Measurements from ENCODE around the gene SH3RF3. TPM values are rescaled to one million over a fixed set of nuclear protein-coding genes. Genes with fewer than 3 reads are reported as not detected.

SH3RF3 gene
- total RNA-seq, 1 experiment from 2014 or later: not detected

- DNase-seq (ENCODE audit: low read depth, low spot score): no peak
- Histone ChIP-seq H3K4me1 (ENCODE audit: control insufficient read depth in 1 of 2, insufficient read depth in 2 of 2, low read length in 2 of 2) (no peaks in the 10 kb centered on the region; a peak in 1 of 4 replicates), H4K20me1 (ENCODE audit: insufficient read depth) (no peaks in the 10 kb centered on the region), H3K79me2 (ENCODE audit: insufficient read depth, low read length) (no peaks in the 10 kb centered on the region), H3K27me3 (ENCODE audit: insufficient read depth, low read length) (peaks cover 18% of the 10 kb centered on the region), H3K27ac (ENCODE audit: low read depth, low read length) (no peak overlapping the region), H3K36me3 (ENCODE audit: control insufficient read depth in 1 of 2, insufficient read depth in 2 of 2, low read length in 2 of 2) (no peaks in the 10 kb centered on the region), H3K9me2 (ENCODE audit: insufficient read depth) (no peaks in the 10 kb centered on the region), H3K4me3 (replicated peaks in 1 of 2; ENCODE audit: low read depth in 1 of 2, low read length in 2 of 2) (no peak overlapping the region), H2AFZ (ENCODE audit: low read depth, low read length, poor library complexity, severe bottlenecking) (no peak overlapping the region), H3K4me2 (ENCODE audit: low read length) (no peak overlapping the region), H3K9ac (ENCODE audit: low read length) (no peak overlapping the region), H3K9me3 (ENCODE audit: control insufficient read depth in 1 of 2, insufficient read depth in 1 of 2, low read depth in 1 of 2, low read length in 2 of 2) (no peaks in the 10 kb centered on the region)
- BruUV-seq (replicated peaks): no TSS peak
- CTCF ChIA-PET: no interaction called here
- TF ChIP-seq ZBTB33 (IDR thresholded peaks at IDR 0.05; ENCODE audit: extremely low read depth, insufficient replicate concordance, low read length) (no peak), POLR2A (IDR thresholded peaks at IDR 0.05; ENCODE audit: borderline replicate concordance, extremely low read depth, insufficient read depth, insufficient read length) (no peak), SRF (IDR thresholded peaks at IDR 0.05; ENCODE audit: low read depth) (no peak), ELF1 (IDR thresholded peaks at IDR 0.05; ENCODE audit: borderline replicate concordance, low read depth) (no peak), FOSL1 (IDR thresholded peaks at IDR 0.05; ENCODE audit: low read depth) (no peak), EZH2phosphoT487 (IDR thresholded peaks at IDR 0.05; ENCODE audit: borderline replicate concordance) (no peak), MAX (IDR thresholded peaks at IDR 0.05) (no peak), EGR1 (IDR thresholded peaks at IDR 0.05; ENCODE audit: low read depth) (no peak), SIN3A (IDR thresholded peaks at IDR 0.05; ENCODE audit: low read depth) (no peak), CTCF (IDR thresholded peaks at IDR 0.05 in 2 of 3, conservative IDR thresholded peaks at IDR 0.05 in 1 of 3; ENCODE audit: borderline replicate concordance in 1 of 3, insufficient read depth in 1 of 3, low read depth in 2 of 3, low read length in 2 of 3) (no peak), POLR2AphosphoS5 (IDR thresholded peaks at IDR 0.05; ENCODE audit: low read depth, low read length) (no peak), TCF7L2 (IDR thresholded peaks at IDR 0.05; ENCODE audit: borderline replicate concordance, extremely low read depth, insufficient read depth, insufficient read length) (no peak), SP1 (IDR thresholded peaks at IDR 0.05; ENCODE audit: low read depth) (no peak), RAD21 (IDR thresholded peaks at IDR 0.05; ENCODE audit: low read depth) (no peak)
- RAD21 ChIA-PET (ENCODE audit: low non-redundant PET in 1 of 2, low total read pairs in 2 of 2, uncharacterized antibody in 2 of 2, unreplicated experiment in 2 of 2): no interaction called here
- ATAC-seq: no peak
- POLR2A ChIA-PET: no interaction called here
- intact Hi-C loops (cut with micrococcal nuclease): no loop called here
These were observed 254.7 kb downstream of the SH3RF3 start for GRCh38 chr2:109383505-109384307.

Data from HCT116 (cell line).